Breast epithelium (tissue), 4 donors: ENCODE measurements around the gene ADGRL3. TPM values are rescaled to one million over a fixed set of nuclear protein-coding genes. Genes with fewer than 3 reads are reported as not detected.
"Not testable (repeated sequence)": the region's sequence is repeated elsewhere in the genome, so short reads cannot be mapped to it uniquely, and the experiment has no call there.

ENCODE experiments used
- DNase-seq, 2 donors: peaks; one replicate each; pipeline ENCODE4 v3.0.0-alpha.2; 2019; ENCODE audit warnings: low spot score in 2 of 2
- H3K27ac ChIP-seq, 2 donors: fragments of 200-600 bp; sonication (generic) in 1 of 2; one replicate each; pipeline ENCODE4 v1.5.1; 2016 to 2019; ENCODE audit warnings: mild to moderate bottlenecking in 1 of 2
- H3K27me3 ChIP-seq, 2 donors: fragments of 200-600 bp; sonication (generic) in 1 of 2; one replicate each; pipeline versions ENCODE4 v1.5.1 to v1.6.0; 2017 to 2019; ENCODE audit warnings: control low read depth in 1 of 2, mild to moderate bottlenecking in 1 of 2
- H3K36me3 ChIP-seq: fragments of 200-600 bp; one replicate; pipeline ENCODE4 v1.5.1; 2019
- H3K4me1 ChIP-seq, 2 donors: fragments of 200-600 bp; sonication (generic); one replicate each; pipeline ENCODE4 v1.5.1; 2016 to 2019; ENCODE audit warnings: control low read depth in 1 of 2
- H3K4me3 ChIP-seq, 3 donors: fragments of 200-600 bp; sonication (generic); 1 replicate in 2 of 3; 2 replicates in 1 of 3; pipeline ENCODE4 v1.5.1; 2016 to 2019; ENCODE audit warnings: mild to moderate bottlenecking in 3 of 3, moderate library complexity in 2 of 3
- H3K9me3 ChIP-seq, 2 donors: fragments of 200-600 bp; sonication (generic) in 1 of 2; one replicate each; pipeline ENCODE4 v1.5.1; 2016 to 2019; ENCODE audit warnings: control low read depth in 1 of 2
- CTCF ChIP-seq, 3 donors: fragments of 450-650 bp; IDR thresholded peaks; one replicate each; pipeline ENCODE4 v1.5.1; 2016 to 2017; ENCODE audit warnings: antibody characterized with exemption in 3 of 3, mild to moderate bottlenecking in 3 of 3, moderate library complexity in 3 of 3
- POLR2A ChIP-seq: fragments of 450-650 bp; IDR thresholded peaks from one replicate; pipeline ENCODE4 v1.6.1; 2016; ENCODE audit warnings: antibody characterized with exemption, mild to moderate bottlenecking, moderate library complexity
- POLR2AphosphoS5 ChIP-seq, 3 donors: sonication (generic); formaldehyde crosslinking; IDR thresholded peaks; one replicate each; pipeline ENCODE4 v1.6.1; 2017; ENCODE audit warnings: antibody characterized with exemption in 3 of 3
- intact Hi-C: fragments of 100-400 bp; cut with DNase I; formaldehyde crosslinking; loops from one replicate; pipeline ENCODE4 v1.15.1; 2023; ENCODE audit warnings: low total_unique reads
- total RNA-seq, 3 donors: library from RNA; depleted of rRNA; stranded (reverse); fragments of >200 nt; gene quantifications; one replicate each; pipeline ENCODE4 v1.1.0, GENCODE V29; 2016

ADGRL3 gene
- total RNA-seq, 3 donors from 2014 or later: 4.2 to 8.2 (median 6.6) TPM

- H3K4me3 ChIP-seq: no peak overlapping the region
- no peak for DNase-seq
- intact Hi-C loops: no loop called here
- H3K27me3 ChIP-seq: no peaks in the 10 kb centered on the region
- H3K36me3 ChIP-seq: no peaks in the 10 kb centered on the region
- TF ChIP-seq POLR2A (no peak), CTCF (IDR thresholded peaks at IDR 0.05) (no peak), POLR2AphosphoS5 (IDR thresholded peaks at IDR 0.05) (no peak)
- no peaks in the 10 kb centered on the region for H3K4me1 ChIP-seq
- H3K27ac ChIP-seq: no peak overlapping the region
- no peaks in the 10 kb centered on the region for H3K9me3 ChIP-seq
Observed at GRCh38 chr4:61851126-61851525, 651.0 kb downstream of the ADGRL3 start.

- H3K4me1 ChIP-seq, DNase-seq, H3K27me3 ChIP-seq, H3K27ac ChIP-seq, H3K36me3 ChIP-seq, H3K4me3 ChIP-seq, H3K9me3 ChIP-seq, intact Hi-C loops: not testable (repeated sequence)
Observed at GRCh38 chr4:61852105-61852504, 652.0 kb downstream of the ADGRL3 start.

GRCh38 chr4:61853041-61853440, 652.9 kb downstream of the ADGRL3 start:
- Histone ChIP-seq H3K27me3 (no peaks in the 10 kb centered on the region), H3K4me1 (no peaks in the 10 kb centered on the region), H3K9me3 (no peaks in the 10 kb centered on the region), H3K27ac (no peak overlapping the region), H3K36me3 (no peaks in the 10 kb centered on the region), H3K4me3 (no peak overlapping the region)
- TF ChIP-seq POLR2AphosphoS5 (IDR thresholded peaks at IDR 0.05) (no peak), CTCF (IDR thresholded peaks at IDR 0.05) (no peak), POLR2A (no peak)
- intact Hi-C loops: no loop called here
- no peak for DNase-seq

- Histone ChIP-seq H3K9me3 (no peaks in the 10 kb centered on the region), H3K27ac (no peak overlapping the region), H3K4me1 (no peaks in the 10 kb centered on the region), H3K36me3 (no peaks in the 10 kb centered on the region), H3K4me3 (no peak overlapping the region), H3K27me3 (no peaks in the 10 kb centered on the region)
- intact Hi-C loops: no loop called here
- TF ChIP-seq POLR2A: no peak
- TF ChIP-seq CTCF (IDR thresholded peaks at IDR 0.05): no peak
- no peak for TF ChIP-seq POLR2AphosphoS5 (IDR thresholded peaks at IDR 0.05)
- DNase-seq: no peak
Observed at GRCh38 chr4:61860376-61860775, 660.2 kb downstream of the ADGRL3 start.

GRCh38 chr4:61864286-61864685, 664.2 kb downstream of the ADGRL3 start:
- H3K27me3 ChIP-seq: no peaks in the 10 kb centered on the region
- intact Hi-C loops: no loop called here
- H3K27ac ChIP-seq: no peak overlapping the region
- H3K36me3 ChIP-seq: no peaks in the 10 kb centered on the region
- DNase-seq: no peak
- H3K4me1 ChIP-seq: no peaks in the 10 kb centered on the region
- no peaks in the 10 kb centered on the region for H3K9me3 ChIP-seq
- TF ChIP-seq CTCF (IDR thresholded peaks at IDR 0.05): no peak
- TF ChIP-seq POLR2AphosphoS5 (IDR thresholded peaks at IDR 0.05): no peak
- no peak for TF ChIP-seq POLR2A
- no peak overlapping the region for H3K4me3 ChIP-seq

GRCh38 chr4:61866378-61867030, 666.4 kb downstream of the ADGRL3 start:
- Histone ChIP-seq H3K4me1 (no peaks in the 10 kb centered on the region), H3K36me3 (no peaks in the 10 kb centered on the region), H3K4me3 (no peak overlapping the region), H3K27ac (no peak overlapping the region), H3K9me3 (no peaks in the 10 kb centered on the region), H3K27me3 (no peaks in the 10 kb centered on the region)
- TF ChIP-seq POLR2AphosphoS5 (IDR thresholded peaks at IDR 0.05) (no peak), POLR2A (no peak), CTCF (IDR thresholded peaks at IDR 0.05) (no peak)
- intact Hi-C loops: no loop called here
- no peak for DNase-seq
